ENCODE data around the gene LEMD3. TPM values are rescaled to one million over a fixed set of nuclear protein-coding genes. Genes with fewer than 3 reads are reported as not detected.

The LEMD3 gene
- total RNA-seq, 4 donors from 2014 or later = 16.1 to 46.6 (median 30.0) TPM

- intact Hi-C loops (cut with DNase I) = no loop called here
- peaks cover 0 to 40% (median 7%) of the 10 kb centered on the region in 3 donors for H3K36me3 ChIP-seq
- no peaks in the 10 kb centered on the region for H3K9me3 ChIP-seq
- TF ChIP-seq POLR2A (IDR thresholded peaks at IDR 0.05) = no peak
- no peak for TF ChIP-seq CTCF (IDR thresholded peaks at IDR 0.05)
- H3K27ac ChIP-seq = no peak overlapping the region
- no peak overlapping the region for H3K4me3 ChIP-seq
- WGBS, 2 donors = 87 to 89% methylated on average over 2 of the region's 2 CpGs
- no peaks in the 10 kb centered on the region for H3K27me3 ChIP-seq
- no peak for DNase-seq
- no peaks in the 10 kb centered on the region for H3K4me1 ChIP-seq
Measured at GRCh38 chr12:65248656-65249633, 79.6 kb downstream of the LEMD3 start.

- Histone ChIP-seq H3K4me1 (no peaks in the 10 kb centered on the region), H3K9me3 (no peaks in the 10 kb centered on the region), H3K4me3 (no peak overlapping the region), H3K27me3 (no peaks in the 10 kb centered on the region), H3K36me3 (peaks cover 0 to 4% (median 0%) of the 10 kb centered on the region in 3 donors), H3K27ac (no peak overlapping the region)
- DNase-seq = no peak
- TF ChIP-seq POLR2A (IDR thresholded peaks at IDR 0.05) (no peak), CTCF (IDR thresholded peaks at IDR 0.05) (no peak)
- WGBS, 2 donors = 68 to 82% methylated on average over 1 of the region's 1 CpG
- intact Hi-C loops (cut with DNase I) = no loop called here
Measured at GRCh38 chr12:65252515-65252914, 83.1 kb downstream of the LEMD3 start.

- Histone ChIP-seq H3K27ac (no peak overlapping the region), H3K9me3 (no peaks in the 10 kb centered on the region), H3K36me3 (no peaks in the 10 kb centered on the region), H3K4me1 (no peaks in the 10 kb centered on the region), H3K27me3 (no peaks in the 10 kb centered on the region), H3K4me3 (no peak overlapping the region)
- intact Hi-C loops (cut with DNase I) = no loop called here
- no peak for DNase-seq
- TF ChIP-seq POLR2A (IDR thresholded peaks at IDR 0.05) (no peak), CTCF (IDR thresholded peaks at IDR 0.05) (no peak)
Measured at GRCh38 chr12:65257986-65258385, 88.6 kb downstream of the LEMD3 start.

- no peak overlapping the region for H3K4me3 ChIP-seq
- no peaks in the 10 kb centered on the region for H3K27me3 ChIP-seq
- no peak for DNase-seq
- no peaks in the 10 kb centered on the region for H3K36me3 ChIP-seq
- no peaks in the 10 kb centered on the region for H3K4me1 ChIP-seq
- TF ChIP-seq POLR2A (IDR thresholded peaks at IDR 0.05) (no peak), CTCF (IDR thresholded peaks at IDR 0.05) (no peak)
- H3K9me3 ChIP-seq = no peaks in the 10 kb centered on the region
- H3K27ac ChIP-seq = no peak overlapping the region
- intact Hi-C loops (cut with DNase I) = no loop called here
Measured at GRCh38 chr12:65259501-65259900, 90.1 kb downstream of the LEMD3 start.

- no peak overlapping the region for H3K27ac ChIP-seq
- no peaks in the 10 kb centered on the region for H3K9me3 ChIP-seq
- intact Hi-C loops (cut with DNase I) = no loop called here
- TF ChIP-seq POLR2A (IDR thresholded peaks at IDR 0.05) (no peak), CTCF (IDR thresholded peaks at IDR 0.05) (no peak)
- H3K36me3 ChIP-seq = no peaks in the 10 kb centered on the region
- no peak overlapping the region for H3K4me3 ChIP-seq
- H3K4me1 ChIP-seq = no peaks in the 10 kb centered on the region
- no peak for DNase-seq
- 77 to 86% methylated on average over 4 of the region's 4 CpGs for WGBS, 2 donors
- no peaks in the 10 kb centered on the region for H3K27me3 ChIP-seq
Measured at GRCh38 chr12:65263777-65264176, 94.4 kb downstream of the LEMD3 start.

Measured in esophagus squamous epithelium (tissue), 5 donors.